ENCODE measurements around the gene GDF10.

- no peak for TF ChIP-seq POLR2A (IDR thresholded peaks at IDR 0.05)
- TF ChIP-seq, protein P1, sequence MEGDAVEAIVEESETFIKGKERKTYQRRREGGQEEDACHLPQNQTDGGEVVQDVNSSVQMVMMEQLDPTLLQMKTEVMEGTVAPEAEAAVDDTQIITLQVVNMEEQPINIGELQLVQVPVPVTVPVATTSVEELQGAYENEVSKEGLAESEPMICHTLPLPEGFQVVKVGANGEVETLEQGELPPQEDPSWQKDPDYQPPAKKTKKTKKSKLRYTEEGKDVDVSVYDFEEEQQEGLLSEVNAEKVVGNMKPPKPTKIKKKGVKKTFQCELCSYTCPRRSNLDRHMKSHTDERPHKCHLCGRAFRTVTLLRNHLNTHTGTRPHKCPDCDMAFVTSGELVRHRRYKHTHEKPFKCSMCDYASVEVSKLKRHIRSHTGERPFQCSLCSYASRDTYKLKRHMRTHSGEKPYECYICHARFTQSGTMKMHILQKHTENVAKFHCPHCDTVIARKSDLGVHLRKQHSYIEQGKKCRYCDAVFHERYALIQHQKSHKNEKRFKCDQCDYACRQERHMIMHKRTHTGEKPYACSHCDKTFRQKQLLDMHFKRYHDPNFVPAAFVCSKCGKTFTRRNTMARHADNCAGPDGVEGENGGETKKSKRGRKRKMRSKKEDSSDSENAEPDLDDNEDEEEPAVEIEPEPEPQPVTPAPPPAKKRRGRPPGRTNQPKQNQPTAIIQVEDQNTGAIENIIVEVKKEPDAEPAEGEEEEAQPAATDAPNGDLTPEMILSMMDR (IDR thresholded peaks at IDR 0.05): no peak
These were observed 33.4 kb upstream of the GDF10 start for GRCh38 chr10:47266602-47267001.

Data from esophagus squamous epithelium (tissue), 4 donors.